ENCODE data around the gene SHROOM3.

GRCh38 chr4:76606645-76607265 lies 171.7 kb downstream of the SHROOM3 start:
- TF ChIP-seq CTCF (IDR thresholded peaks at IDR 0.05; ENCODE audit: extremely low read depth in 1 of 2, insufficient read depth in 1 of 2, low read depth in 1 of 2, low read length in 2 of 2) (no peak), EZH2 (IDR thresholded peaks at IDR 0.05; ENCODE audit: borderline replicate concordance, low read depth, low read length, severe bottlenecking) (no peak), GATA2 (IDR thresholded peaks at IDR 0.05; ENCODE audit: insufficient read depth, insufficient read length, low read depth, low read length) (no peak), POLR2AphosphoS5 (IDR thresholded peaks at IDR 0.05; ENCODE audit: insufficient read depth, low read depth, low read length) (no peak), MAX (IDR thresholded peaks at IDR 0.05; ENCODE audit: insufficient read depth, insufficient read length) (no peak)

Measured in endothelial cell of umbilical vein (primary cell).